ENCODE measurements around the gene MYBPHL. TPM values are rescaled to one million over a fixed set of nuclear protein-coding genes. Genes with fewer than 3 reads are reported as not detected.
"Not testable (repeated sequence)": the region's sequence is repeated elsewhere in the genome, so short reads cannot be mapped to it uniquely, and the experiment has no call there.

The MYBPHL gene
- total RNA-seq, 1 experiment from 2014 or later: not detected

GRCh38 chr1:109292364-109292763 is 14.4 kb downstream of the MYBPHL start:
- Histone ChIP-seq H3K9me3 (ENCODE audit: low read length) (no peaks in the 10 kb centered on the region), H3K9ac (ENCODE audit: low read length) (no peak overlapping the region), H3F3A (ENCODE audit: low read length, unreplicated experiment) (no peaks in the 10 kb centered on the region), H3K79me2 (ENCODE audit: low read length) (no peaks in the 10 kb centered on the region), H3K9me2 (replicated peaks; ENCODE audit: low read length) (no peaks in the 10 kb centered on the region), H2AFZ (ENCODE audit: low read length) (no peak overlapping the region), H3K4me2 (ENCODE audit: low read length) (no peak overlapping the region), H3K36me3 (ENCODE audit: low read depth, low read length) (no peaks in the 10 kb centered on the region), H3K4me1 (ENCODE audit: insufficient read depth, low read length) (no peaks in the 10 kb centered on the region), H4K20me1 (ENCODE audit: low read length) (no peaks in the 10 kb centered on the region), H3K27me3 (ENCODE audit: low read length) (no peaks in the 10 kb centered on the region), H3K4me3 (ENCODE audit: low read length) (no peak overlapping the region), H3K27ac (ENCODE audit: low read length) (no peak overlapping the region)
- ATAC-seq (no peak), DNase-seq (no peak)
- intact Hi-C loops (cut with micrococcal nuclease): no loop called here
- POLR2A ChIA-PET (ENCODE audit: unreplicated experiment): no interaction called here
- CTCF ChIA-PET: interaction anchor here (0.6 kb wide), 1 partner anchor 250 kb away, joined by 4 read pairs; no protein-coding TSS in a partner anchor
- TF ChIP-seq EZH2 (IDR thresholded peaks at IDR 0.05; ENCODE audit: low read length, unreplicated experiment) (no peak), EZH2phosphoT487 (IDR thresholded peaks at IDR 0.05; ENCODE audit: borderline replicate concordance, low read length) (no peak)
- TF ChIP-seq, protein P1, sequence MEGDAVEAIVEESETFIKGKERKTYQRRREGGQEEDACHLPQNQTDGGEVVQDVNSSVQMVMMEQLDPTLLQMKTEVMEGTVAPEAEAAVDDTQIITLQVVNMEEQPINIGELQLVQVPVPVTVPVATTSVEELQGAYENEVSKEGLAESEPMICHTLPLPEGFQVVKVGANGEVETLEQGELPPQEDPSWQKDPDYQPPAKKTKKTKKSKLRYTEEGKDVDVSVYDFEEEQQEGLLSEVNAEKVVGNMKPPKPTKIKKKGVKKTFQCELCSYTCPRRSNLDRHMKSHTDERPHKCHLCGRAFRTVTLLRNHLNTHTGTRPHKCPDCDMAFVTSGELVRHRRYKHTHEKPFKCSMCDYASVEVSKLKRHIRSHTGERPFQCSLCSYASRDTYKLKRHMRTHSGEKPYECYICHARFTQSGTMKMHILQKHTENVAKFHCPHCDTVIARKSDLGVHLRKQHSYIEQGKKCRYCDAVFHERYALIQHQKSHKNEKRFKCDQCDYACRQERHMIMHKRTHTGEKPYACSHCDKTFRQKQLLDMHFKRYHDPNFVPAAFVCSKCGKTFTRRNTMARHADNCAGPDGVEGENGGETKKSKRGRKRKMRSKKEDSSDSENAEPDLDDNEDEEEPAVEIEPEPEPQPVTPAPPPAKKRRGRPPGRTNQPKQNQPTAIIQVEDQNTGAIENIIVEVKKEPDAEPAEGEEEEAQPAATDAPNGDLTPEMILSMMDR (conservative IDR thresholded peaks at IDR 0.05; ENCODE audit: low read depth, low read length): no peak
- BruUV-seq (replicated peaks): no TSS peak

GRCh38 chr1:109290998-109291397 is 15.8 kb downstream of the MYBPHL start:
- Histone ChIP-seq H3K79me2 (ENCODE audit: low read length) (no peaks in the 10 kb centered on the region), H2AFZ (ENCODE audit: low read length) (no peak overlapping the region), H3F3A (ENCODE audit: low read length, unreplicated experiment) (no peaks in the 10 kb centered on the region), H3K27ac (ENCODE audit: low read length) (no peak overlapping the region), H3K4me1 (ENCODE audit: insufficient read depth, low read length) (no peaks in the 10 kb centered on the region), H3K4me3 (ENCODE audit: low read length) (no peak overlapping the region), H3K9ac (ENCODE audit: low read length) (no peak overlapping the region), H3K9me2 (replicated peaks; ENCODE audit: low read length) (no peaks in the 10 kb centered on the region), H3K36me3 (ENCODE audit: low read depth, low read length) (no peaks in the 10 kb centered on the region), H3K9me3 (ENCODE audit: low read length) (no peaks in the 10 kb centered on the region), H4K20me1 (ENCODE audit: low read length) (no peaks in the 10 kb centered on the region), H3K27me3 (ENCODE audit: low read length) (no peaks in the 10 kb centered on the region), H3K4me2 (ENCODE audit: low read length) (no peak overlapping the region)
- BruUV-seq (replicated peaks): no TSS peak
- ATAC-seq (no peak), DNase-seq (no peak)
- ChIA-PET POLR2A (ENCODE audit: unreplicated experiment) (interaction anchor here (0.6 kb wide), 1 partner anchor 22 kb away, joined by 3 read pairs; no protein-coding TSS in a partner anchor), CTCF (no interaction called here)
- intact Hi-C loops (cut with micrococcal nuclease): no loop called here
- TF ChIP-seq, protein P1 (conservative IDR thresholded peaks at IDR 0.05; ENCODE audit: low read depth, low read length): no peak
- TF ChIP-seq EZH2phosphoT487 (IDR thresholded peaks at IDR 0.05; ENCODE audit: borderline replicate concordance, low read length): no peak

- no peak for DNase-seq
- H3K9me3 ChIP-seq (ENCODE audit: low read length): no peaks in the 10 kb centered on the region
- no peaks in the 10 kb centered on the region for H3F3A ChIP-seq (ENCODE audit: low read length, unreplicated experiment)
- TF ChIP-seq EZH2phosphoT487 (IDR thresholded peaks at IDR 0.05; ENCODE audit: borderline replicate concordance, low read length) (no peak), EZH2 (IDR thresholded peaks at IDR 0.05; ENCODE audit: low read length, unreplicated experiment) (no peak)
- TF ChIP-seq, protein P1 (conservative IDR thresholded peaks at IDR 0.05; ENCODE audit: low read depth, low read length): no peak
- H3K27ac ChIP-seq (ENCODE audit: low read length): no peak overlapping the region
- no peak for ATAC-seq
- H3K9me2 ChIP-seq (replicated peaks; ENCODE audit: low read length): no peaks in the 10 kb centered on the region
- H3K9ac ChIP-seq (ENCODE audit: low read length): no peak overlapping the region
- intact Hi-C loops (cut with micrococcal nuclease): no loop called here
- no peaks in the 10 kb centered on the region for H3K36me3 ChIP-seq (ENCODE audit: low read depth, low read length)
- no peaks in the 10 kb centered on the region for H3K27me3 ChIP-seq (ENCODE audit: low read length)
- CTCF ChIA-PET: no interaction called here
- POLR2A ChIA-PET (ENCODE audit: unreplicated experiment): no interaction called here
- no peak overlapping the region for H2AFZ ChIP-seq (ENCODE audit: low read length)
- BruUV-seq (replicated peaks): no TSS peak
- H3K4me2 ChIP-seq (ENCODE audit: low read length): no peak overlapping the region
- no peaks in the 10 kb centered on the region for H4K20me1 ChIP-seq (ENCODE audit: low read length)
- no peaks in the 10 kb centered on the region for H3K79me2 ChIP-seq (ENCODE audit: low read length)
- H3K4me3 ChIP-seq (ENCODE audit: low read length): no peak overlapping the region
- H3K4me1 ChIP-seq (ENCODE audit: insufficient read depth, low read length): no peaks in the 10 kb centered on the region
Observed at GRCh38 chr1:109290137-109290536, 16.7 kb downstream of the MYBPHL start.

- H3F3A ChIP-seq (ENCODE audit: low read length, unreplicated experiment); H3K9ac ChIP-seq (ENCODE audit: low read length); H3K27me3 ChIP-seq (ENCODE audit: low read length); DNase-seq; H3K9me2 ChIP-seq (replicated peaks; ENCODE audit: low read length); H3K4me3 ChIP-seq (ENCODE audit: low read length); CTCF ChIA-PET; H3K27ac ChIP-seq (ENCODE audit: low read length); BruUV-seq (replicated peaks); H2AFZ ChIP-seq (ENCODE audit: low read length); intact Hi-C loops (cut with micrococcal nuclease); POLR2A ChIA-PET (ENCODE audit: unreplicated experiment); H3K9me3 ChIP-seq (ENCODE audit: low read length); ATAC-seq; H3K4me2 ChIP-seq (ENCODE audit: low read length); H3K36me3 ChIP-seq (ENCODE audit: low read depth, low read length); H4K20me1 ChIP-seq (ENCODE audit: low read length): not testable (repeated sequence)
- Histone ChIP-seq H3K4me1 (ENCODE audit: insufficient read depth, low read length) (peaks cover 14% of the 10 kb centered on the region), H3K79me2 (ENCODE audit: low read length) (peaks cover 12% of the 10 kb centered on the region)
Observed at GRCh38 chr1:109286762-109287161, 20.0 kb downstream of the MYBPHL start.

All from PC-3 (cell line).